Measurements from ENCODE around the gene KRTAP9-9.
"Not testable (repeated sequence)": the region's sequence is repeated elsewhere in the genome, so short reads cannot be mapped to it uniquely, and the experiment has no call there.

The KRTAP9-9 gene

GRCh38 chr17:41267711-41268110, 12.5 kb downstream of the KRTAP9-9 start:
- no peak for DNase-seq

- DNase-seq: not testable (repeated sequence)
These were observed 16.1 kb downstream of the KRTAP9-9 start for GRCh38 chr17:41271323-41271722.

- no peak for DNase-seq
These were observed 16.7 kb downstream of the KRTAP9-9 start for GRCh38 chr17:41271858-41272257.

- not testable (repeated sequence) for DNase-seq
These were observed 20.5 kb downstream of the KRTAP9-9 start, which contains the start of gene KRTAP9-7 for GRCh38 chr17:41275648-41276190. TSS of gene KRTAP9-7 (plus strand) at chr17:41275698. CDS start at chr17:41275698, 0 bp downstream.

DNA sequence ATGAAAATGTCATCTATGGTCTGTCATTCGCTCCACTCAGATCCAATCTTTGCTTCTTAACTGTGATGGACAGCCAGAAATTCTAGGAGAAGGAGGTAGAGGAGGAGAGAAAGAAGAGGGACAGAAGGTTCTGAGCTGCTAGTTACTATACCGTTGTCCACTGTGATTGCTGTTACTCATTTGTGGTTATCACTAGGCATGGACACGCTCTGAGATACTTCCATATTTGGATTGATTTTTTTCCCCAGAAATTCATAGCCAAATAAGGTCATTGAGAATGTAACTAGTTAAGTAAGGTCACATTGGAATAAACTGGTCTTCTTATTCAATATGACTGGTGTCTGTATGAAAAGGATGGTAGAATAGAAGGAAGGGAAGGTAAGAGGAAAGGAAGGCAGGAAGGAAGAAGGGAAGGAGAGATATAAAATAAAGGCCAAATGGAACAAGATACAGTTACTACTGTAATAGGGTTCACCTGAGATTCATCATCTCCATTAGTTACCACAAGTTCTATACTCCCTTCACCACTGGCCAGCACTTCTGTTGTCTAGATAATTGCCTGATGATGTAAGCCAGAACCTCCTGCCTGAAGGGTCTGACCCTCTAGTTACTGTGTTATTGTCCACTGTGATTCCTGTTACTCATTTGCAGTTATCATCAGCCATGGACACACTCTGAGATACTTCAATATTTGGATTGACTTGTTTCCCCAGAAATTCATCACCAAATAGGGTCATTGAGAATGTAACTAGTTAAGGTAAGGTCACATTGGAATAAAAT, 23.2 kb downstream of the KRTAP9-9 start:
- DNase-seq: no peak

DNA sequence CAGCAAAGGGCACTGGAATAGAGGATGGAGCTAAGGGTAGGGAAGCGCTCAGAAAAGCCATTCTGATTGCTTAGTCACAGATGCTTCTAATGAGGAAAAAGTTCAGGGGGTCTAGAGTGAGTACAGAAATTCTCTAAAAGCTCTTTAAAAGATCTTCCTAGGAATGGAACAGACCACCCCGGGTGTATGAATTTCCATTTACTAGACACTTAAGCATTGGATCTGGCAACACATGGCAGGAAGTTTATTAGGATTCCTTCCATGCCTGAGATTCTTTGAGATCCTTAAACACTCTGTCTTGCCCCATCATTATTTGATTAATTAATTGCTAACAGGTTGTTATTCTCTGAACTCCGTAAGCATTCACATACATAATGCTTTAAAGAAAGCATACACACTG, 28.9 kb downstream of the KRTAP9-9 start:
- DNase-seq: no peak

- no peak for DNase-seq
These were observed 29.4 kb downstream of the KRTAP9-9 start for GRCh38 chr17:41284546-41284945.

DNA sequence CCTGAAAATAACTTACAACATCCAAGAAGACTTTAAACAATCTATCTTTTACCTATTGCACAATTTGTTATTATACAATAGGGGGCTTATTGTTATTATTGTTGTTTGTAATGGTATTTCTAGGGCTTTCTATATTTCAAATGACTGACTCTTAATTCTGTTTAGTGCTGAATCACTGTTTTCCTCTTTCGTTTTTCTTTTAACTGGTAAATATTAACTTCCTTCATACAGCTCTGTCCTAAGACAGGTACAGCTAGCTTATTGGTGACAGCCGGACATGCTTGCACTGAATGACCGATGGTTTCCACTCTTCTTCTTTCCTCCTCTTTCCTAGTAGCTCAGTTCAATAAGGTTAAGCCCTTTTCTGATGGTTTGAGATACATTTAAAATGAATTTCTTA, 31.9 kb downstream of the KRTAP9-9 start:
- no peak for DNase-seq

- no peak for DNase-seq
These were observed 38.8 kb downstream of the KRTAP9-9 start for GRCh38 chr17:41294016-41294415.

GRCh38 chr17:41296846-41297245, 41.7 kb downstream of the KRTAP9-9 start:
- DNase-seq: no peak

DNA sequence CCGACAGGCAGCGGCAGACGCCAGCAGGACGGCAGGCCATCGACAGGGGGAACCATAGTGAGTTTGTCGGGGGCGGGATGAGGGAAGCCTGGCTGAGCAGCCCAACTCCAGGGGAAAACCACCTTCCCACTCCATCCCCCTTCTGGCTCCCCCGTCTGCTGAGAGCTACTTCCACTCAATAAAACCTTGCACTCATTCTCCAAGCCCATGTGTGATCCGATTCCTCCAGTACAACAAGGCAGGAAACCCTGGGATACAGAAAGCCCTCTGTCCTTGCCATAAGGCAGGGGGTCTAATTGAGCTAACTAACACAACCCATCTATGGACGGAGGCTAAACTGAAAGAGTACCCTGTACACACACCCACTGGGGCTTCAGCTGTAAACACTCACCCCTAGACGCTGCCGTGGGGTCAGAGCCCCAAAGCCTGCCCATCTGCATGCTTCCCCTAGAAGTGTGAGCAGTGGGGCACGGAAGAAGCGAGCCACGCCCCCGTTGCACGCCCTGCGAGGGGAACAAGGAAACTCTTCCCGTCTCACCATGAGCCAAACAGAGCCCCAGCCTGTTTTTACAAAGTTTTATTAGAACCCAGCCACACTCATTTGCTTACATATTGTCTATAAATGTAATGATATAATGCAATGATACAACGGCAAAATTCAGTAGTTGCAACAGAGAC, 43.4 kb downstream of the KRTAP9-9 start:
- DNase-seq: no peak

- DNase-seq: no peak
These were observed 46.1 kb downstream of the KRTAP9-9 start for GRCh38 chr17:41301204-41301790.

DNA sequence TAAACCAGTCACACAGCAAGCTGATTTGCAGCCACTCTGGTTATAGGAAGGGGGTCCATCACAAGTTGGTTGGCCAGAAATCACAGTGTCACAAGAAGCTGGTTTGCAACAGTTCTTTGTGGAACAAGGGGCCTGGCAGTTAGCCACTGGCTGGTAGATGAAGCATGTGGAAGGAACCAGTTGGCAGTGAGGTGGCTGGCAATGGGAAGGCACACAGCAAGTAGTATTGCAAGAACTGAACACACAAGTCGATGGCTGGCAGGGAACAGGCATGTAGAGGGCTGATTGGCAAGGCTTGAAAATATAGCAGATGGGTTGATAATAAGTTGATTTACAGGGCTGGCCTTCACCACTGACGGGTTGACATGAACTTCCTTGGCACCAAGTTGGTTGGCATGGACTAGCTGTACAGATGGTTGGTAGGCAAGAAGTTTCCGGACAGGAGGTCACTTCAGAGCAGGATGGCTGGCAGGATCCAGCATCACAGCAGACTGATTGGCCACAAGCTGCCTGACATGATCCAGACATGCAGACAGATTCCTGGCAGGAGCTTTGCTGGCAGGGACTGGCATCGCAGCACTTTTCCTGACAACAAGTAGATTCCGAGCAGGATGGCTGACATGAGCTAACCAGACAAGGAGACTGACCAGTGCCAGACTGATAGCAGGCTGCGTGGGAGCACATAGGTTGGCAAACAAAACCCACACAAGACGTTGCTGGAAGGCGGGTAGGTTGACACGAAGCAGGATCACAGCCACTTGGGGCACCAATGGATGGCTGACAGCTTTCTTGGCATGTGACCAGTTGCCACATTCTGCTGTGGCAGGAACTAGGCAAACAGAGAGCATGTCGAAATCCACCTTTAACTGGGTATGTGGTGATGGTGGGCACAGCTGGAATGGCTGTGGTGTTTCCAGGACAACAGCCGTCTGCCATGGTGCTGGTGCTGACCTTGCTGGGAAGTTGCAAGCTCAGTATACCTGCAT, 47.0 kb downstream of the KRTAP9-9 start, which contains the start of gene KRTAP29-1:
Gene KRTAP29-1 (minus strand): TSS at position 936 of the 986 bp plus-strand sequence. CDS start 0 bp downstream, at position 936.
- no peak for DNase-seq

DNA sequence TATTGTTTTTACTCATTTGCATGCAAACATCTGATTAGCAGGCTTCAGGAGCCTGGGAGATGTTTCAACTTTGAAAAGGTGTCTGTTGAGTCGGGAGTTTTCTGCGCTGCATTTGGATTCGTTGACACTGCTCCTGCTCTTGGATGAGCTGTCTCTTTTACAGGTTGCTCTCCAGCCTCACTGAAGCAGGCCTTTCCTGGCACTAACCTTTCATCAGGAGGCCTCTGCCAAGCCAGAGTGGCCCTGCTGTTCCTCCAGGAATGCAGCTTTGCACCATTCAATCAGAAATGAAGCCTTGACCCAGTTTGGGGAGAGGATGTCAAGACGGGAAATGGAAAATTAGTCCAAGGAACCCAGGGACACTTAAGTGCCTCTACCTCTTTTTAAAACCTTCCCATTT, 47.8 kb downstream of the KRTAP9-9 start:
- DNase-seq: no peak

DNA sequence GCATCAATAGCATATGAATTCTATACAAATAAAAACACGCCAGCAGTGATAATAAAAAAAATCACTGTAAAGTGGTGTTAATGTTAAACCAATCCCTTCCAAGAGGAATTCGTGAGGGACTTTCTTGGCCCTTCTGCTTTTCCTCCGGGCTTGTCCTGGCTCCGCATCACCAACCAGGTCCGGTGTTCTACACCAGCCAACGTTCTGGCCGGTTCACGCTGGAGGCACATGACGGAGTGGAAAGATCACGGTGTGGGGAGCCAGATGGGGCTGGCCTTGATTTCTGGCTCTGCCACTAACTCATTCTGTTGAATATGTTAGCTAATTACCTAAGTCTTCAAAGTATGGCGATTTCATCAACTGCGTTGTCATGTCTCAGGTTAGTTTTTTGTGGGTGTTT, 48.9 kb downstream of the KRTAP9-9 start:
- no peak for DNase-seq

Measured in effector CD4-positive, alpha-beta T cell (primary cell).